Cerebellar cortex (tissue), 1 donor: ENCODE results near the gene THSD4.
"Not testable (repeated sequence)": the region's sequence is repeated elsewhere in the genome, so short reads cannot be mapped to it uniquely, and the experiment has no call there.

ENCODE experiments used
- DNase-seq: peaks from one replicate; pipeline ENCODE4 v3.0.0-alpha.2; 2015; ENCODE audit warnings: low spot score

The THSD4 gene

DNA sequence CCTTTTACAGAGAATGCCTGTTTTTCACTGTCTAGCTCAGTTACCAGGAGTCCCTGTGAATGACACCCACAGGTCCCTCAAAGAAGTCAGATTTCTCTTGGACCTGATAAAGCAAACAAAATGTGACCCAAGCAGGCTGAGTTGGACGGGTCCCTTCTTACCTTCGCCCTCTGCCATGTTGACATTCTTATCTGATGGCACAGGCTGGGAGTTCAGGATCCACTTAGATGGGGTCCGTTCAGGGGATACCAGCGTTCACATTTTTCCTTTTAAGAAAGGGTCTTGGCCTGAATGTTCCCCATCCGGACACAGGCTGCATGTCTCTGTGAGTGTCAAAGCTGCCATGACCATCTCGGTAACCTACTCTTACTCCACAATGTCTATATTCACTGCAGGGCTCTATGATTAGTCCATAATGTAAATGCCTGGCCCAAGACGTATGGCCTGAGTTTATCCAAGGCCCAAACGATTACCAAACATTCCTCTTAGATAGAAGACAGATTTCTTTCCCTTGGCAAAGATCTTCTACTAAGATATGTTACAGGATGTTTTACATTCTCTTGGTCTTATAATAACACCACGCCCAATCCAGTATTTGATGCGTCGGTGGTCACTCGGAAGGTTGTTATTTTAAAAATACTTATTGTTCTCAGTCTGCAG, 179.1 kb downstream of the THSD4 start:
- DNase-seq = no peak

DNA sequence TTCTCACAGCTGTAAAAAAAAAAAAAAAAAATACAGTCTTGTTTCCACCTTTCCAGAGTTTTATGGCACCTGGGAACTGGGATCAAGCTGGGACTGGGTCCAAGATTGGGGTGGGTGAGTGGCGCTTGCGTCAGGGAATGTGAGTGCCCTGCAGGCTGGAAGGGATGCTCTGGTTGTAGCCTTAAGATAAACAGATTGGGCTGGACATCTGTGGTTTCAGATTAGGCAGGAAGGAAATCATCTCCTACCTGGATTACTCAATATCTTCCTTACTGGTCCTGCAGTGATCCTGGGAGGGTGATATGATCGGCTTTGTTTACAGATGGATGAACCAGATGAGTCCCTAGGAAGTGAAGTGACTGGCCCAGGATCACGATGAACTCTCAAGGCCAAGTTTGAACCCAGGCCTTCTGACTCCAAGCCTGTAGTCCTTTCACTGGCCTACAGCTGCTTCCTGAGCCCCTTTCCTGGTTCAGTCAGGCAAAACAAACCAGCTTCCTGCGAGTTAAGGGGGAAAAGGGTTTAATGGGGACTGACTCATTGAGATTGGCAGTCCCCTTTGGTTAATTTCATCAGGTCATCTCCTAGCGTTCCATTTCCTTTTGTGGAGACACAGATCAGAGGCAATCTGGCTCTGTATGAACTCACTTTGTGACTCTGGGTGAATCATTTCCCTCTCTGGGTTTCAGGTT, 179.8 kb downstream of the THSD4 start:
- no peak for DNase-seq

DNA sequence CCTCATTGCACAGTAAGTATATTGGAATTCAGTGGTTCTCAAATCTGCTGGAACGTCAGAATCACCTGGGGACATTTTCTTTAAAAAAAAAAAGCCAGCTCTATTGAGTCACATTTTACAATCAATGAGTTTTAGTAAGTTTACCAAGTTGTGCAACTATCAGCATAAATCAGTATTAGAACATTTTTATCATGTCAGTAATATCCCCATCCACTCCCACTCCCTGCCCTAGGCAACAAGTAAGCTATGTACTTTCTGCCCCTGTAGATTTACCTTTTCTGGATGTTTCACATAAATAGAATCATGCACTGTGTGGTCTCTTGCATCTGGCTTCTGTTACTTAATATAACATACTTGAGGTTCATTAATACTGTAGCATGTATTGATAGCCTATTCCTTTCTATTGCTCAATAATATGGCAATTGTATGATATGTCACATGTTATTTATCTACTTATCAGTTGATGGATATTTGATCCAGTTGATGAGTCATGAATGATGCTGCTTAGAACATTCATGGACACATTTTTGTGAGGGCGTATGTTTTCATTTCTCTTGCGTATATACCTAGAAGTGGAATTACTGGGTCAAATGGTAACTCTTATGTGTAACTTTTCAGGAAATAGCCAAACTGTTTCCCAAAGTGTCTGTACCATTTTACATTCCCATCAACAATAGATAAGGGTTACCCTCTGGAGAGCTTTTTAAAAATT, 180.5 kb downstream of the THSD4 start:
- no peak for DNase-seq

DNA sequence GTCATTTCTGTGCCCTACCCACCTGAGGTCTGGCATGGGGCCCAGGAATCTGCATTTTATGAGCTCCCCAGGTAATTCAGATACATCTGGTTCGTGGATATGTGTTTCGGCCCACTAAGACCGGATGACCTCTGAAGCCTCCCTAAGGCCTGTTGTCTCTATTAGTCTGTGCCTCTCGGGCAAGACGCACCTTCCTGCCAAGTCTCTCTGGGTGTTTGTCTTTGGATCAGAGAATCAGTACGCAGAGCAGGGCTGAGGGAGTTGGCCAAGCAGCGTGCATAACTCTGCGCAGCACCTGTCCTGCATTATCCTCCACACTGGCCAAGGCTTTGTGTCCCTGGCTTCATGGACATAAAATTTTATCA, 181.0 kb downstream of the THSD4 start:
- no peak for DNase-seq

DNA sequence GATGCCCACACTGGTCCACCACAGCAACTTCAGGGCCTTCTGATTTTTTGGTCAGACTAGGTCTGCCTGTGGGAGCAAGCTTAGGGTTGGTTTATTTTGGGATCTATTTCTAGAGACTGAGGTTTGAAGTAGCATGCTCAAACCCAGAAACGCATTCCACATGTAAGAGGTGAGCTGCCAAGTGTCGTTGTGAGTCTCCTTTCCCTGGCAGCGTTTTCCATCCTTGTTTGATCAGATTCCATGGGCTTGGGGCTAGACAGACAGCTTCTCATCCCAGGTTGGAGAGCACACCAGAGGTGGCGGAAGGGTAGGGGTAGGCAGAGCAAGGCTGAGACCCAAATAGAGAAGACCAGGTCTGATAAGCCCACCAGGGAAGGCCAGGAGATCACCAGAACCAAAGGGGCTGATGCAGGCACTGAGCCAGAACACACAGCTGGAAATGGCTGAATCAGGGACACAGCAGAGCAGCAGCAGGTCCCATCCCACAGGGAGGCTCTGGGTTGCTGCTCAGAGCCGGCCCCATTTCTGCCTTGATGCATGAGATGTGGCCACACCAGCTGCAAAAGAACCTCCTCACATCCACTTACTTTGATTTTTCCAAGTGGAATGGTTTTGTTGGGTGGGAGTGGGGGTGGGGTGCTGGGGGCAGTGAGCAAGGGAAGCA, 186.8 kb downstream of the THSD4 start:
- DNase-seq = no peak

DNA sequence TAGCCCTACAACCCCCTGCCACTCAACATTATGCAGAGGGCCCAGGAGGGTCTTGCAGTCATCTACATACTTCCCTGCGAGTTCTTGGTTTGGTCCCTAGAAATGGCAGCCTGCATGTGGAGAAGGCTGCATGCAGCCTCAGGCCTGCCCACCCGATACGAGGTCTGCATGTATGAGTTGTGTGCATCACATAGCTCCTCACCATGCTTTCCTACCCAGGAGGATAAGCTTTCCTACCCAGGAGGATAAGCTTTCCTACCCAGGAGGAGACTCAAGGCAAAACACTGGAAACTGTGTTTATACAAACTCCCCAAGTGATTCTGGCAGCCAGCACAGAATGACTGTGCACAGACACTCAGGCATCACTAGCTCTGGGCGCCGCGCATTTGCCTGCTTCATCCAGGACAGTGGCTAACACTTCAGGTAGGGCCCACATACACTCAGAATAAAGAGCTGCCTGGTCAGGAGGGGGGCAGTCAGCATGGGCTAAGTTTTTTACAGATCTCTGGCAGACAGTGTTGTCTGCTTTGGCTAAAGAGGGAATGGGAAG, 187.7 kb downstream of the THSD4 start:
- no peak for DNase-seq

DNA sequence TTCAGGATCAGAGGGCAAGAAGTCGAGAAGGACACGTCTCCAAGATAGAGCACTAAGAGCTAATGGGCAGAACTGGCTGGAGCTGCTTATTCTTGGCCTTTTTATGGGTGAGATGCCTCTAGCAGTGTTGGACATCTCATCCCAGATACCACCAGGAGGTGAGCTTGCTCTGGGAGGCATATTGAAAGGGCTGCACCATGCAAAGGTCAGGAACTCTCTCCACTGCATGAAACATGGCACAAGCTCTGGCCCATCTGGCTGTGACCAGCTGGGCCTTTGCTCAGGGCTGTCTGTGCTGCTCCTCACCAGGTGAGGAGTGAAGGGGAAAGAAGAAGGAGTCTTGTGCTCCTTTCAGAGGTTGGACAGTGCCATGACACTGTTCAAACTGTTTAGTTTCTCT, 188.7 kb downstream of the THSD4 start:
- DNase-seq = no peak

DNA sequence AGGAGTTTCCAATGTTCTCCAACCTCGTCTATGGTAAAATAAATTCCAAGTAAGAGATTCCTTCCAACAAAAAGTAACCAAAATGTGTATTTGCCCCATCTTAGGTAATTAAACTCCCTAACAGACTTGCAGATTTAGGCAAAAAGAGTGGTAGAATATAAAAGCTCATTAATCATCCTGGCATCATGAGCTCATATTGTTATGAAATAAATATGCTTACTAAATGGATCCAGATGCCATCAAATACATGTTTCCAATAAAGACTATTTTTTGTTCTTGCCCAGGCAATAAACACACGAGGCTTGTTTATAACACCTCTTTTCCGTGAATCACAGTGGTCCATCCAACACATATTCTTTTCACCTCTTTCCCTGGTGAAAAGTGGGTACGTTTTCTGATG, 189.4 kb downstream of the THSD4 start:
- no peak for DNase-seq

DNA sequence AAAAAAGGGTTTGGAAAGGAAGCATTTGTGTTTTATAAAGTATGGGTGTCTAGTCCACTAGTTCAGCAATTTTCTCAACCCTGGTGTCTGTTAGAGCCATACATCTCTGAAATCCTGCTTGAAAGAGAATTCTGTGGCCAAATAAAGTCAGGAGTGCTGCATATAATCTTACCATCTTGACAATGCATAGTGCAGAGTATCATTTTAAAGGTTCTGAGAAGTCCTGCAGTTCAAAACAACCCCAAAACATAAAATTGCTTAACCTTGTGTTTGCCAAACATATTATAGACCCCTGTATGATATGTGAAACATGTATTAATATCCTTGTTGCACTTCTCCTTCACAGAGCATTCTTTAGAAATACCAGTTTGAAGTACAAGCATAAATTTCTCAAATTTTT, 191.3 kb downstream of the THSD4 start:
- DNase-seq = no peak

DNA sequence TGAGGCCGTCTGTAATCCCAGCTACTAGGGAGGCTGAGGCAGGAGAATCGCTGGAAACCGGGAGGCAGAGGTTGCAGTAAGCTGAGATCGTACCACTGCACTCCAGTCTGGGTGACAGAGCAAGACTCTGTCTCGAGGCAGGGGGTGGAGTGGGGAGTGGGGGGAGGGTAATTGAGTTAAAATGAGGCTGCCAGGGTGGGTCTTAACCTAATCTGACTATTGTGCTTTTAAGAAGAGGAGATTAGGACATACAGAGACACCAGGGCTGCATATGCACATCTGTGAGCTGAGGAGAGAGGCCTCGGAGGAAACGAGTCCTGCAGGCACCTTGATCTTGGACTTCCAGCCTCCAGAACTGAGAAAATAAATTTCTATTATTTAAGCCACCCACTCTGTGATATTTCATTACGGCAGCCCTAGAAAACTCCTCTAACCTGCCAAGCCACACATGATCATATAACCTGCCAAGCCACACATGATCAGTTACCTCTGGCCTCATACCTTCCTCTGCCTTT, 197.0 kb downstream of the THSD4 start:
- DNase-seq = no peak

DNA sequence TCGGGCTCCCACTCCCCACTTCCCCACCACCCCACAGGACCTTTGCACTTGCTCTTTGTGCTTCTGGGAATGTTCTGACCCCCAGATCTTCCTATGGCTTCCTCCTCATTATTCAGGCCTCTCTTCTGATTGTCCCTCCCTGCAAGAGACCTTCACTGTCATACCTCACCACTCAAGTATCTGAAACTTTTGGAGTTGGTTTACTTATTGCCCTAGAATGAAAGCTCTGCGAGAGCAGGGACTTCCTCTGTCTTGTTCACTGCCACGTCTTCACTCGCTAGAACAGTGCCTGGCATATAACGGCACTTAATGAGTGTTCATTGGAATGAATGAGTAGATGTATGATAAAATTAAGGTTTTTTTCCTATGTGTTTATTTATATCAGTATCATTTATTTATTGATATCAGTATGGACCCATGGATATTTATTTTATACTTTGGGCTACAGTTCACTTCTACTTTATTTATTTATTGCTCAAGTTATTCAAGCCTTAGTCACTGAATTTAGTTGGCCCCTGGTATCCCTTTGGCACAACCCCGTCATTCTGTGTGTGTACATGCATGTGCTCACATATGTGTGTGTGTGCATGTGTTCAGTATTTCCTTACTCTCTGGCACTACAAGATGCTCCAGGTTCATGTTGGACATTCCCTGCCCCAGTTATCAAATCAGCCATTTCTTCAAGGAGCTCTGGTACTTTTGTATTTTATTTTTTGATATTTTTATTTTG, 197.6 kb downstream of the THSD4 start:
- DNase-seq = no peak

DNA sequence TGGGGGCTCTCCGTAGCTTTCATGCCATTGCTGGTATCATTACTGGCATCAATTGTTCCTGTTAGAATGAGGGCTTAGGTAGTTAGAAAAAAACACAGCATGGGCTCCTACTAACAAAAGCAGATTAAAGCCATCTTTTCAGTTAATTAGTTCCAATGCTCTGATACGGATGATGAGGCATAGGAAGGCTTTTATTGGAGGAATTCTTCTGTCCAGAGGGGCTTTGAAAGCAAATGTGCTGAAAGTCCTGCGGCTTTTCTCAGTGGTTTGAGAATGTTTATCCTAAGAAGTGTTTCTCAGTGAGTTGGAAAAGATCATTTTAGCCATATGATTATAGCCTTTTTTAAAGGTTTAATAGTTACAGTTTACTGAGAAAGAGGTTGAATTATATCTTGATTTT, 198.5 kb downstream of the THSD4 start:
- DNase-seq = no peak

DNA sequence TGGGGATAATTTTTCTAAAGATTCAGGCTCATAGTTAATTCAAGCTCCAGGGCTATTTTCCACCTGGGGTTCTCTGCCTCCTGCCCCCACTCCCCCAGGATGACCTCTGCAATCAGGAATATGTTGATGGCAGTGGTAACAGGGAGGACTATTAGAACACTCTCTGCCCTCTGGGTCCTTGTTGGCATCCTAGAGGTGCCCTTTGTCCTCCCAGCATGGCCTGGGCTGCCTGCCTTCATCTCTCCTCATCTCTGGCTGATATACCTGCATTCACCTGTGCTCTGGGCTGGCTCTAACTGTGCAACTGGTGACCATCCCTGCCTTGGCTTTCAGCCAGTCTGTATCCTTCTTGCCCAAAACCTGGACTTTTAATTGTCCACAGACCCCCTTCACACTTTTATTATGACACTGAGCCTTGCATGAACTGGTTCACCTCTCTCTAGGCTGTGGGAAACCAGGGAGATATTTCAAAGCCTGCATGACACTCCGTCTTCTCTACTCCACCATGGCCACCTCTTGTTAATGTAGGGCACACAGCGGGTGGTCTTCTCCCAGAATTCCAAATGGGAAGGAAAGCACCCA, 199.8 kb downstream of the THSD4 start:
- DNase-seq = no peak

DNA sequence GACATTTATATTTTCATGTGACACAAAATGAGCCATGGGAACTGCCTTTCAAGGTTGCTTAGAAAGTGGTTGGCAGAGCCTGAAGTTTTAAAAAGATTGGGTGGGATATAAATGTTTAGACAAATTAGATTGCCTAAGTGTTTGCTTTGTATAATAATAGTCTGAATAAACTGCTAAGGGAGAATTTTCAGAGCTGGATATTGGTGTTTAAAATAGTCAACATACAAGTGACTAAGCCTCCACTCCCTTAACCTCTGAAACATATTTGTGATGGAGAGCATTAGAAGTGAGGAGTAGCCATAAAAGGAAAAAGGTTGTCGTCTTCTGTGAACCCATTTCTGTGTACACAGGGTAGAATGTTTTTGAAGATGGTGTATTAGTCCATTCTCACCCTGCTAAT, 201.6 kb downstream of the THSD4 start:
- DNase-seq = no peak

DNA sequence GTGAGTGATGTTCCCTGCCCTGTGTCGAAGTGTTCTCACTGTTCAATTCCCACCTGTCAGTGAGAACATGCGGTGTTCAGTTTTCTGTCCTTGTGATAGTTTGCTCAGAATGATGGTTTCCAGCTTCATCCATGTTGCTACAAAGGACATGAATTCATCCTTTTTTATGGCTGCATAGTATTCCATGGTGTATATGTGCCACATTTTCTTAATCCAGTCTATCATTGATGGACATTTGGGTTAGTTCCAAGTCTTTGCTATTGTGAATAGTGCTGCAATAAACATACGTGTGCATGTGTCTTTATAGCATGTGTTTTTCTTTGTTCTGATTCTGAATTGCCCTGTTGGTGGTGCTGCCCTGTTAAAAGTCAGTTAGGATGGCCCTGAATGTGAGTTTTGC, 204.2 kb downstream of the THSD4 start:
- not testable (repeated sequence) for DNase-seq

DNA sequence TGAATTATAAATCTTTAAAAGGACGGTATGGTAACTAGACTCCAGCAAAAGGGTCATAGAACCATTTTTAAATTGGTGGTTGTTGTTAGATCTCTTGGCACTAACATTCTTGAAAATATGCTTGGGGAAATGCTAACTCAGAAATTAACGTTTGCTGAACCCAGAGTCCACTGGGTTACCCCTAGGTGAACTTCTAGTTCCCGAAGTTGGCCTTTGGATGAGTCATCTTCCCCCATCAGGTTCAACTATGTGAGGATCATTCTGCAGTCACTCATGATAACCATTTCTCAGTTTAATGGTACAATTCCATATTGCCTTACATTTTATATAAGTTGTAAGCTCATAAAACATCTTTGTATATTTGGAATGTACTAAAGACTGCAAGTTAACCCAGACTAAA, 204.7 kb downstream of the THSD4 start:
- no peak for DNase-seq

DNA sequence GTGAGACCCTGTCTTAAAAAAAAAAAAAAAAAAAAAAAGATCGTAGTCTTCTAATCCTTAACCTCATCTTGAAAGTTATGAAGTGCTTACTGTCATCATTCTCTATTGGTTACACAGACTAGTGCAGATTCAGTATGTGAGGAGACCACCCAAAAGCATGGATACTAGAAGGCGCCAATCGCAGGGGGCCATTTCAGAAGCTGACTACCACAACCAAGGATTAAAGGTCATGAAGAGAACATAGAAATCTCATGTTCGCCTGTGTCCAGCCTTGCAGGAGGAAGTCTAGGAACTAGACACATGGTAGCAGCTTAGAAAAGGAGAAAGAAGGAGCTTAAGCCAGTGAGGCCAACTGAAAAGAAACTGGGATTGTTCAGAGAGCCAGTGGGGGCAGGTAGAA, 207.8 kb downstream of the THSD4 start:
- no peak for DNase-seq

DNA sequence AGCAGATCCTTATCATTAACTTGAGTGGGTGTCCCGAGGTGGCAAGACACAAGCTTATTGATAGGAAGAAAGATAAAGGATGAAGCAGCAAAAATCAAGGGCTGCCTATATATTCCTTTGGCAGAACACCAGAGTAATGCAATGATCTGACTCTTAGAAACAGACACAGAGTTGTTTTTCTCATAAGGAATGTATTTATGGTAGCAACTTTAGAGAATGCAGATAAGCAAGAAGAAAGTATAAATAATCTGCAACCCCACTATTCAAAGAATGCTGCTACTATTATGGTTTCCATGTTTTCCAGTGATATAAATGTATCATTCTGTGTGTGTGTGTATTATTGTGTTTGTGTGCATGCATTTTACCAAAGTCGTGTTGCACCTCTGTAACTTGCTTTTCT, 208.3 kb downstream of the THSD4 start:
- no peak for DNase-seq

DNA sequence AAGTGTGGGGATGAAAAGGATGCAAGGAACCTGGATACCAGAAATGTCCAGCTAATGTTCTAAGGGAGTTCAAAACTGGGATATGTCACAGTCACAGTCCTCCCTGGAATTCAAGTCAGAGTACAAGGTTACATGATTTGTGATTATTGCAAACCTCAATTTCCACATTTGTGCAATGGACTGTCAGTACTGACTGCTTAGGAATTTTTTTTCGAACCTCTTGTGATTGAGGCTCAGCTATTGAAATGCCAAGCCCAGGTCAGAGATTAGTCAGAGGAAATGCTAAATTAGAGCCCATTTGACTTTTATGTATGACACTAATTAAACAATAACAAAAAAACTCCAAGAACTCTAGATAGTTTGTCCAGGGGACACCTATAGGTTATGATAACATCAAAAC, 210.2 kb downstream of the THSD4 start:
- DNase-seq = no peak

DNA sequence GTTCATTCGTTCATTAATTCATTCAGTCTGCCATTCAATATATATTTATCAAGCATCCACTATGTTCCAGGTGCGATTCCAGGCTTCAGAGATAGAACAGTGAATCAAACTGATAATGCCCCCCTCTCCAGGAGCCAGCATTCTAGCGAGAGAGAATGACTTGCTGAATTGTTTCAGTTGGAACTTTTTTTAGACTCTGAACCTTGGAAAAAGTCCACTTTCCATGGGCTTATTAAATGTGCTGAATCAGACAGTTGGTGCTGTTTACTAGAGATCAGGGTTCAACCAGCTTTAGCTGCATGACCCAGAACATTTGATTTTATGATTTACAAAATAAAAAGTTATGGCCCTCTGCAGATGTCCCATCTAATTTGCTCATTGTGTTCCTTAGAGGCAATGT, 213.2 kb downstream of the THSD4 start:
- DNase-seq = no peak

DNA sequence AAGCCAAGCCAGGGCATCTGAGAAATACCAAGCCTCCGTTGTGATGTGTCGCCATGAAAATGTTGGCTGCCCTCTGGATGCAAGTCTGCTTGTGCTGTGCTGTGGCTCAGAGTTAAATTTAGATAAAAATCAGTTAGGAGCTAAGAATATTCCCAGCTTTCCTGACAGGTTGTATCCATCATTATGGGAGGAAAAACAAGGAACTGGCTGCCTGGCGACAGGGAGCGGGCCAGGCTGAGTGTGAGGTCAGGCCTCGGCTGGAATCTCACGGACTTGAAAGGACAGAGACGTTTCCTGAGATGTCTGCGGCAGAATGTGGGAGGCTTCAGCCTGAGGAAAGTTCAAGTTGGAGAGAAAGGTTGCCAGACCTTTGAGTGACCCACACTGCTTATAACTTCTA, 213.8 kb downstream of the THSD4 start:
- no peak for DNase-seq
